DOHH2 (cell line): ENCODE measurements around the gene C1RL.

Experiments
- EZH2phosphoT487 ChIP-seq: fragments of 200-600 bp; sonication (generic); IDR thresholded peaks from 2 replicates; pipeline ENCODE4 v1.6.1; 2017; ENCODE audit warnings: borderline replicate concordance, mild to moderate bottlenecking, antibody characterized with exemption, low read length, moderate library complexity, mixed read lengths
- TF ChIP-seq, protein P1 (sequence below): fragments of 200-600 bp; sonication (generic); IDR thresholded peaks from one replicate; pipeline ENCODE4 v1.5.1; 2014; ENCODE audit warnings: antibody characterized with exemption, mild to moderate bottlenecking, low read depth, low read length; ENCODE audit not compliant: poor library complexity, severe bottlenecking

DNA sequence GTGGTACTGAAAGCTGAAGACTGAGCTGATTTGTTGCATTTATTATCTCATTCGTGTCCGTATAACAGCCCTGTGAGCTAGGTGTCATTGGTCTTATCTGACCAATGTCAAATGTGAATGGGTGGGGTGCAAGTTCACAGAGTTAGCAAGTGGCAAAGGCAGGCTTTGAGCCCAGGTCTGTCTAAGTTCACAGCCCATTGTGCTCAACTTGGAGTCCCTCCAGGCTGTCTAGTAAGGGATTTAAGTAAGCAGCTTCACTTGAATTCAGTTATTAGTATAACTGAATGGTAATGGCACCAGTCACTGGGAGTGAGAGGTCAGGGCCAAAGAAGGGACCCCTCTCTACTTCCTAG, 40.0 kb downstream of the C1RL start:
- TF ChIP-seq, protein P1, sequence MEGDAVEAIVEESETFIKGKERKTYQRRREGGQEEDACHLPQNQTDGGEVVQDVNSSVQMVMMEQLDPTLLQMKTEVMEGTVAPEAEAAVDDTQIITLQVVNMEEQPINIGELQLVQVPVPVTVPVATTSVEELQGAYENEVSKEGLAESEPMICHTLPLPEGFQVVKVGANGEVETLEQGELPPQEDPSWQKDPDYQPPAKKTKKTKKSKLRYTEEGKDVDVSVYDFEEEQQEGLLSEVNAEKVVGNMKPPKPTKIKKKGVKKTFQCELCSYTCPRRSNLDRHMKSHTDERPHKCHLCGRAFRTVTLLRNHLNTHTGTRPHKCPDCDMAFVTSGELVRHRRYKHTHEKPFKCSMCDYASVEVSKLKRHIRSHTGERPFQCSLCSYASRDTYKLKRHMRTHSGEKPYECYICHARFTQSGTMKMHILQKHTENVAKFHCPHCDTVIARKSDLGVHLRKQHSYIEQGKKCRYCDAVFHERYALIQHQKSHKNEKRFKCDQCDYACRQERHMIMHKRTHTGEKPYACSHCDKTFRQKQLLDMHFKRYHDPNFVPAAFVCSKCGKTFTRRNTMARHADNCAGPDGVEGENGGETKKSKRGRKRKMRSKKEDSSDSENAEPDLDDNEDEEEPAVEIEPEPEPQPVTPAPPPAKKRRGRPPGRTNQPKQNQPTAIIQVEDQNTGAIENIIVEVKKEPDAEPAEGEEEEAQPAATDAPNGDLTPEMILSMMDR: no peak
- no peak for TF ChIP-seq EZH2phosphoT487
